ENCODE results near the gene FOXP2. TPM values are rescaled to one million over a fixed set of nuclear protein-coding genes. Genes with fewer than 3 reads are reported as not detected.

The FOXP2 gene
- total RNA-seq, 1 donor from 2014 or later: 1.1 TPM

DNA sequence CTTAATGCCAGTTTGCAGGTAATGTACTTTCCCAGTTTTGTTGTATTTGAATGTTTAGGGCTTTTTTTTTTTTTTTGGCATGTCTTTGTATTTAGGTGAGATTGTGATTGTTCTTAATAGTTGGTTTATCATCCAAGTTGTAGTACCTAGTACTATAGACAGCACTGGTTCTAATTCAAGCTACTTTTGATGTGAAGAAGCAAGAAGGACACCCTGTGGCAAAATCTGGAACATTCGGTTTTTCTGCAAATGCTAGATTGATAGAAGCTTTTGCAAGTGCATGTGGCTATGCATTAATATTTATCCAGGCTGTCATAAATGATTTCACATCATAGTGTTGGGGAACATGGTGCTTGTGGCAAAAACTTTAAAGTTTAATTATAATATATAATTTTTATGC, 248.9 kb downstream of the FOXP2 start:
- no peaks in the 10 kb centered on the region for H3K9me3 ChIP-seq (ENCODE audit: low read depth)

DNA sequence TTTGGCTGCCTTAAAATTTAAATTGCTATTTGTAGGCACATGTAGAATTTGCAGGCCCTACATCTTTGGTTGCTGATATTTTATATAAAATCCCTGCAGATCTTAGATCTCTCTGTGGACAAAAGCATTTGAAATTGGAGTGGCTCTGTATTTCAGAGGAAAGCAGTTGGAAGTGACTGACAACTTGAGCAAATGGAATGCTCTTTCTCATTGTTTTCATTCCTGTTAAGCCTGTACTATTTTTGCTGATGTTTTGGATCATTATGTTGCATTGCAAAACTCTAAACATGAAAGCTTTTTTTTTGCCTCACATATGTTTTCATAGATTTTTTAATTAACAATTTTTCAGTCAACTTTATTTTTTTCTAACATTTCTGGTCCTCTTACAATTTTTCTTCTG, 256.1 kb downstream of the FOXP2 start:
- H3K4me2 ChIP-seq: no peak overlapping the region
- no peak overlapping the region for H3K9ac ChIP-seq
- no peaks in the 10 kb centered on the region for H3K9me3 Mint-ChIP-seq
- H3K4me3 ChIP-seq: no peak overlapping the region
- no peaks in the 10 kb centered on the region for H3K27me3 ChIP-seq
- H3F3A ChIP-seq (ENCODE audit: low read depth): no peaks in the 10 kb centered on the region
- no peak overlapping the region for H3K27ac ChIP-seq
- no peaks in the 10 kb centered on the region for H3K79me2 ChIP-seq (ENCODE audit: low read depth)
- no peak overlapping the region for H3K27ac Mint-ChIP-seq
- H2AFZ ChIP-seq (replicated peaks): no peak overlapping the region
- no peaks in the 10 kb centered on the region for H3K36me3 Mint-ChIP-seq
- H3K36me3 ChIP-seq: no peaks in the 10 kb centered on the region
- DNase-seq (ENCODE audit: low spot score): no peak
- H4K20me1 ChIP-seq (ENCODE audit: low read depth): no peaks in the 10 kb centered on the region
- no peak overlapping the region for H3K4me3 Mint-ChIP-seq
- H3K27me3 Mint-ChIP-seq (ENCODE audit: insufficient read depth, low read depth): no peaks in the 10 kb centered on the region
- H3K9me3 ChIP-seq (ENCODE audit: low read depth): no peaks in the 10 kb centered on the region
- H3K4me1 Mint-ChIP-seq: peaks cover 13% of the 10 kb centered on the region
- TF ChIP-seq EZH2 (IDR thresholded peaks at IDR 0.05): no peak
- no peak for TF ChIP-seq EZH2phosphoT487 (IDR thresholded peaks at IDR 0.05)
- TF ChIP-seq, protein P1, sequence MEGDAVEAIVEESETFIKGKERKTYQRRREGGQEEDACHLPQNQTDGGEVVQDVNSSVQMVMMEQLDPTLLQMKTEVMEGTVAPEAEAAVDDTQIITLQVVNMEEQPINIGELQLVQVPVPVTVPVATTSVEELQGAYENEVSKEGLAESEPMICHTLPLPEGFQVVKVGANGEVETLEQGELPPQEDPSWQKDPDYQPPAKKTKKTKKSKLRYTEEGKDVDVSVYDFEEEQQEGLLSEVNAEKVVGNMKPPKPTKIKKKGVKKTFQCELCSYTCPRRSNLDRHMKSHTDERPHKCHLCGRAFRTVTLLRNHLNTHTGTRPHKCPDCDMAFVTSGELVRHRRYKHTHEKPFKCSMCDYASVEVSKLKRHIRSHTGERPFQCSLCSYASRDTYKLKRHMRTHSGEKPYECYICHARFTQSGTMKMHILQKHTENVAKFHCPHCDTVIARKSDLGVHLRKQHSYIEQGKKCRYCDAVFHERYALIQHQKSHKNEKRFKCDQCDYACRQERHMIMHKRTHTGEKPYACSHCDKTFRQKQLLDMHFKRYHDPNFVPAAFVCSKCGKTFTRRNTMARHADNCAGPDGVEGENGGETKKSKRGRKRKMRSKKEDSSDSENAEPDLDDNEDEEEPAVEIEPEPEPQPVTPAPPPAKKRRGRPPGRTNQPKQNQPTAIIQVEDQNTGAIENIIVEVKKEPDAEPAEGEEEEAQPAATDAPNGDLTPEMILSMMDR (IDR thresholded peaks at IDR 0.05): no peak
- no peaks in the 10 kb centered on the region for H3K4me1 ChIP-seq

More for the DNA sequence above, 248.9 kb downstream of the FOXP2 start:
- TF ChIP-seq, protein P1 (IDR thresholded peaks at IDR 0.05): peak; percentile 59
- TF ChIP-seq EZH2 (IDR thresholded peaks at IDR 0.05): no peak
- peak; percentile 34 for DNase-seq (ENCODE audit: low spot score)
- no peaks in the 10 kb centered on the region for H3K79me2 ChIP-seq (ENCODE audit: low read depth)
- H3K4me3 ChIP-seq: no peak overlapping the region
- H3K36me3 Mint-ChIP-seq: no peaks in the 10 kb centered on the region
- no peak overlapping the region for H3K27ac Mint-ChIP-seq
- H3F3A ChIP-seq (ENCODE audit: low read depth): no peaks in the 10 kb centered on the region
- H3K36me3 ChIP-seq: no peaks in the 10 kb centered on the region
- H3K9me3 Mint-ChIP-seq: no peaks in the 10 kb centered on the region
- no peak overlapping the region for H3K9ac ChIP-seq
- no peaks in the 10 kb centered on the region for H4K20me1 ChIP-seq (ENCODE audit: low read depth)
- H3K4me2 ChIP-seq: no peak overlapping the region
- H2AFZ ChIP-seq (replicated peaks): no peak overlapping the region
- H3K4me1 ChIP-seq: peaks cover 10% of the 10 kb centered on the region
- H3K27ac ChIP-seq: no peak overlapping the region
- no peak overlapping the region for H3K4me3 Mint-ChIP-seq
- H3K4me1 Mint-ChIP-seq: peaks cover 17% of the 10 kb centered on the region
- H3K27me3 ChIP-seq: no peaks in the 10 kb centered on the region
- no peaks in the 10 kb centered on the region for H3K27me3 Mint-ChIP-seq (ENCODE audit: insufficient read depth, low read depth)

DNA sequence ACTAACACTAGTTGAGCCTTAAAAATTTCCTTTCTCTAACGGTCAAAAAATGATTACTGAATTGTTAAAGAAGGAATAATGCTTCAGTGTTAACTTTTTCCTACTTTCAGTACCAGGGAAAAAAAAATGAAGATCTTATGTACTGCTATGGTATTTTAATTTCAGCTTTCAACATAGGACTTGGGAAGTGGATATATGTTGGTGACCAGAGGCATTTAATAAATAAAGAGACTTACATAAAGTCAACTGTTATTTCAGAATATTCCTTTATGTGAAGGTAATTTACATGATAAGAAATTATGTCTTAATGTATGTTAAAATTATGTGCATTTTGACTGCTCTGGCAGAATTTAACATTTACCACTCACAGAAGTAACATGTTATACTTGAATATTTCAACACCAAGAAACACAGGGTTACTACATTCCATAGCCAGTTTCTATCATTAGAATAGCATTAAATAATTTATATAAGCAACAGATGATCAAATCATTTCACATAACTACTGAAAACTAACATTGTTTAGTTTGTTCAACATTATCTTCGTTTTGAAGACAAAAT, 257.0 kb downstream of the FOXP2 start:
- Histone ChIP-seq H2AFZ (replicated peaks) (no peak overlapping the region), H3K9ac (no peak overlapping the region), H3K79me2 (ENCODE audit: low read depth) (no peaks in the 10 kb centered on the region), H3K4me2 (no peak overlapping the region), H3K4me3 (no peak overlapping the region), H4K20me1 (ENCODE audit: low read depth) (no peaks in the 10 kb centered on the region), H3K9me3 (ENCODE audit: low read depth) (no peaks in the 10 kb centered on the region), H3K27ac (no peak overlapping the region), H3F3A (ENCODE audit: low read depth) (no peaks in the 10 kb centered on the region), H3K4me1 (no peaks in the 10 kb centered on the region), H3K36me3 (no peaks in the 10 kb centered on the region), H3K27me3 (no peaks in the 10 kb centered on the region)
- Mint-ChIP-seq H3K27me3 (ENCODE audit: insufficient read depth, low read depth) (no peaks in the 10 kb centered on the region), H3K27ac (no peak overlapping the region), H3K4me1 (peaks cover 13% of the 10 kb centered on the region), H3K36me3 (no peaks in the 10 kb centered on the region), H3K4me3 (no peak overlapping the region), H3K9me3 (no peaks in the 10 kb centered on the region)
- no peak for DNase-seq (ENCODE audit: low spot score)
- no peak for TF ChIP-seq EZH2phosphoT487 (IDR thresholded peaks at IDR 0.05)

DNA sequence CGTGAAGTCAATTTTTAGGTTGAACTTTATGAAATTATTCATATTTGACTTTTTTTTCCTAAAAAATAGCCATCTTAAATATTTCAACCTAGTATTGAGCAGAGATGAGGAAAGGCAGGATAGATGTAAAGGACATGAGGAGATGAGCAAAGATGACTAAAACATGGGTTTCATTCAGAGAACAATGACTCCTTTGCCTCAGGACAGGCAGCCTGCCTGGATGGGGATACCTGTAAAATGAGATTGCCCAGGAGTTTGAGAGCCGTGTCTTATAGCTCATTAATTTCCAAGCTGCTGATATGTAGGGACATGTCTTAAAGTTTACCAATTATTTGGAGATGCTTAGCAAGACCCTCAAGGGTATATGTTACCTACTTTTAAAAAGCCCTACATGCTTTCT, 263.5 kb downstream of the FOXP2 start:
- H3K4me3 ChIP-seq: no peak overlapping the region
- no peaks in the 10 kb centered on the region for H3K9me3 ChIP-seq (ENCODE audit: low read depth)
- Mint-ChIP-seq H3K36me3 (no peaks in the 10 kb centered on the region), H3K4me3 (no peak overlapping the region), H3K4me1 (no peaks in the 10 kb centered on the region), H3K9me3 (no peaks in the 10 kb centered on the region), H3K27me3 (ENCODE audit: insufficient read depth, low read depth) (no peaks in the 10 kb centered on the region), H3K27ac (no peak overlapping the region)
- H4K20me1 ChIP-seq (ENCODE audit: low read depth): no peaks in the 10 kb centered on the region
- no peaks in the 10 kb centered on the region for H3K4me1 ChIP-seq
- DNase-seq (ENCODE audit: low spot score): no peak
- no peaks in the 10 kb centered on the region for H3K27me3 ChIP-seq
- H3K79me2 ChIP-seq (ENCODE audit: low read depth): no peaks in the 10 kb centered on the region
- no peaks in the 10 kb centered on the region for H3F3A ChIP-seq (ENCODE audit: low read depth)
- H2AFZ ChIP-seq (replicated peaks): no peak overlapping the region
- no peak for TF ChIP-seq EZH2phosphoT487 (IDR thresholded peaks at IDR 0.05)
- no peaks in the 10 kb centered on the region for H3K36me3 ChIP-seq
- no peak overlapping the region for H3K9ac ChIP-seq
- no peak overlapping the region for H3K4me2 ChIP-seq
- no peak overlapping the region for H3K27ac ChIP-seq
